ENCODE results near the gene KIF21B.

GRCh38 chr1:200981278-200981677 lies 42.2 kb downstream of the KIF21B start:
- TF ChIP-seq EP300 (IDR thresholded peaks at IDR 0.05; ENCODE audit: borderline replicate concordance) = no peak
- no peak for TF ChIP-seq RAD21 (IDR thresholded peaks at IDR 0.05; ENCODE audit: low read depth)
- no peak for TF ChIP-seq CEBPB (IDR thresholded peaks at IDR 0.05)
- TF ChIP-seq MAX (IDR thresholded peaks at IDR 0.05) = no peak
- no peak for TF ChIP-seq YY1 (IDR thresholded peaks at IDR 0.05; ENCODE audit: low read depth)
- no peak for TF ChIP-seq TEAD4 (IDR thresholded peaks at IDR 0.05)
- TF ChIP-seq TAF1 (IDR thresholded peaks at IDR 0.05; ENCODE audit: low read depth) = no peak
- no peak for TF ChIP-seq NFIC (IDR thresholded peaks at IDR 0.05)
- TF ChIP-seq USF1 (IDR thresholded peaks at IDR 0.05) = no peak
- no peak for TF ChIP-seq CREB1 (IDR thresholded peaks at IDR 0.05; ENCODE audit: low read depth)
- TF ChIP-seq EGR1 (IDR thresholded peaks at IDR 0.05) = no peak
- TF ChIP-seq REST (IDR thresholded peaks at IDR 0.05; ENCODE audit: low read depth) = no peak
- TF ChIP-seq TCF12 (IDR thresholded peaks at IDR 0.05; ENCODE audit: low read depth) = no peak
